ENCODE results near the gene SLC25A11. TPM values are rescaled to one million over a fixed set of nuclear protein-coding genes. Genes with fewer than 3 reads are reported as not detected.
"Not testable (repeated sequence)": the region's sequence is repeated elsewhere in the genome, so short reads cannot be mapped to it uniquely, and the experiment has no call there.

The SLC25A11 gene
- total RNA-seq, 1 experiment from 2014 or later, result 75.1 TPM

- H3K4me1 ChIP-seq (ENCODE audit: control insufficient read depth in 1 of 2, insufficient read depth in 2 of 2, low read length in 2 of 2); RAD21 ChIA-PET (ENCODE audit: low non-redundant PET in 1 of 2, low total read pairs in 2 of 2, uncharacterized antibody in 2 of 2, unreplicated experiment in 2 of 2); H3K79me2 ChIP-seq (ENCODE audit: insufficient read depth, low read length); H3K9ac ChIP-seq (ENCODE audit: low read length); H3K27me3 ChIP-seq (ENCODE audit: insufficient read depth, low read length); H4K20me1 ChIP-seq (ENCODE audit: insufficient read depth); BruUV-seq (replicated peaks); H2AFZ ChIP-seq (ENCODE audit: low read depth, low read length, poor library complexity, severe bottlenecking); POLR2A ChIA-PET; DNase-seq (ENCODE audit: low read depth, low spot score); H3K4me2 ChIP-seq (ENCODE audit: low read length); H3K4me3 ChIP-seq (replicated peaks in 1 of 2; ENCODE audit: low read depth in 1 of 2, low read length in 2 of 2); ATAC-seq; H3K27ac ChIP-seq (ENCODE audit: low read depth, low read length); H3K9me3 ChIP-seq (ENCODE audit: control insufficient read depth in 1 of 2, insufficient read depth in 1 of 2, low read depth in 1 of 2, low read length in 2 of 2); H3K36me3 ChIP-seq (ENCODE audit: control insufficient read depth in 1 of 2, insufficient read depth in 2 of 2, low read length in 2 of 2); H3K9me2 ChIP-seq (ENCODE audit: insufficient read depth); intact Hi-C loops (cut with micrococcal nuclease): not testable (repeated sequence)
- CTCF ChIA-PET, result interaction anchor here (3.3 kb wide), 1 partner anchor 11 kb away, joined by 12 read pairs; the partner anchor contains the start of gene CHRNE
These were observed 25.3 kb downstream of the SLC25A11 start for GRCh38 chr17:4914551-4914950.

- no peak overlapping the region for H3K4me3 ChIP-seq (replicated peaks in 1 of 2; ENCODE audit: low read depth in 1 of 2, low read length in 2 of 2)
- H2AFZ ChIP-seq (ENCODE audit: low read depth, low read length, poor library complexity, severe bottlenecking), result no peak overlapping the region
- H3K36me3 ChIP-seq (ENCODE audit: control insufficient read depth in 1 of 2, insufficient read depth in 2 of 2, low read length in 2 of 2), result no peaks in the 10 kb centered on the region
- ATAC-seq (no peak), DNase-seq (ENCODE audit: low read depth, low spot score) (no peak)
- H4K20me1 ChIP-seq (ENCODE audit: insufficient read depth), result no peaks in the 10 kb centered on the region
- CTCF ChIA-PET, result interaction anchor here (3.3 kb wide), 1 partner anchor 10 kb away, joined by 12 read pairs; the partner anchor contains the start of gene CHRNE
- no TSS peak for BruUV-seq (replicated peaks)
- intact Hi-C loops (cut with micrococcal nuclease), result no loop called here
- TF ChIP-seq ATF3 (IDR thresholded peaks at IDR 0.05) (no peak), EGR1 (IDR thresholded peaks at IDR 0.05; ENCODE audit: low read depth) (no peak), CEBPB (IDR thresholded peaks at IDR 0.05; ENCODE audit: low read depth) (no peak), MAX (IDR thresholded peaks at IDR 0.05) (no peak), JUND (IDR thresholded peaks at IDR 0.05) (no peak), POLR2AphosphoS5 (IDR thresholded peaks at IDR 0.05; ENCODE audit: low read depth, low read length) (no peak), CTCF (IDR thresholded peaks at IDR 0.05 in 2 of 3, conservative IDR thresholded peaks at IDR 0.05 in 1 of 3; ENCODE audit: borderline replicate concordance in 1 of 3, insufficient read depth in 1 of 3, low read depth in 2 of 3, low read length in 2 of 3) (no peak), SRF (IDR thresholded peaks at IDR 0.05; ENCODE audit: low read depth) (no peak), YY1 (IDR thresholded peaks at IDR 0.05; ENCODE audit: extremely low read depth, insufficient replicate concordance, low read depth, low read length) (no peak), RAD21 (IDR thresholded peaks at IDR 0.05; ENCODE audit: low read depth) (no peak), SIN3A (IDR thresholded peaks at IDR 0.05; ENCODE audit: low read depth) (no peak), ZBTB33 (IDR thresholded peaks at IDR 0.05; ENCODE audit: extremely low read depth, insufficient replicate concordance, low read length) (no peak), CBX3 (IDR thresholded peaks at IDR 0.05; ENCODE audit: low read depth) (no peak), POLR2A (IDR thresholded peaks at IDR 0.05; ENCODE audit: borderline replicate concordance, extremely low read depth, insufficient read depth, insufficient read length) (no peak), ZFX (IDR thresholded peaks at IDR 0.05) (no peak), TCF7L2 (IDR thresholded peaks at IDR 0.05; ENCODE audit: borderline replicate concordance, extremely low read depth, insufficient read depth, insufficient read length) (no peak)
- H3K9me3 ChIP-seq (ENCODE audit: control insufficient read depth in 1 of 2, insufficient read depth in 1 of 2, low read depth in 1 of 2, low read length in 2 of 2), result no peaks in the 10 kb centered on the region
- POLR2A ChIA-PET, result no interaction called here
- no peaks in the 10 kb centered on the region for H3K9me2 ChIP-seq (ENCODE audit: insufficient read depth)
- RAD21 ChIA-PET (ENCODE audit: low non-redundant PET in 1 of 2, low total read pairs in 2 of 2, uncharacterized antibody in 2 of 2, unreplicated experiment in 2 of 2), result no interaction called here
- no peak overlapping the region for H3K9ac ChIP-seq (ENCODE audit: low read length)
- no peak overlapping the region for H3K4me2 ChIP-seq (ENCODE audit: low read length)
- H3K27ac ChIP-seq (ENCODE audit: low read depth, low read length), result no peak overlapping the region
- no peaks in the 10 kb centered on the region for H3K27me3 ChIP-seq (ENCODE audit: insufficient read depth, low read length)
- H3K79me2 ChIP-seq (ENCODE audit: insufficient read depth, low read length), result no peaks in the 10 kb centered on the region
- H3K4me1 ChIP-seq (ENCODE audit: control insufficient read depth in 1 of 2, insufficient read depth in 2 of 2, low read length in 2 of 2), result peaks cover 5 to 14% of the 10 kb centered on the region in 2 experiments
These were observed 25.9 kb downstream of the SLC25A11 start for GRCh38 chr17:4913994-4914393.
